Mononuclear cell (primary cell): ENCODE results near the gene VENTX. TPM values are rescaled to one million over a fixed set of nuclear protein-coding genes. Genes with fewer than 3 reads are reported as not detected.

ENCODE experiments used
- H3K27me3 ChIP-seq: 2 replicates; pipeline ENCODE4 v1.6.0; 2011; ENCODE audit warnings: low read length, control low read depth; ENCODE audit not compliant: insufficient read depth
- H3K4me1 ChIP-seq: 2 replicates; pipeline ENCODE4 v1.5.1; 2011; ENCODE audit warnings: mild to moderate bottlenecking, low read length, control low read depth; ENCODE audit not compliant: insufficient read depth
- H3K4me3 ChIP-seq: 2 replicates; pipeline ENCODE4 v1.5.1; 2011; ENCODE audit warnings: mild to moderate bottlenecking, low read length, moderate library complexity
- H3K9me3 ChIP-seq: 2 replicates; pipeline ENCODE4 v1.5.1; 2011; ENCODE audit warnings: low read depth, mild to moderate bottlenecking, control low read depth, low read length
- total RNA-seq: library from RNA; depleted of rRNA; stranded (reverse); fragments of >200 nt; gene quantifications from one replicate; pipeline ENCODE4 v1.2.3, GENCODE V29; 2012

Gene VENTX
- total RNA-seq, 1 donor, result 2.0 TPM

DNA sequence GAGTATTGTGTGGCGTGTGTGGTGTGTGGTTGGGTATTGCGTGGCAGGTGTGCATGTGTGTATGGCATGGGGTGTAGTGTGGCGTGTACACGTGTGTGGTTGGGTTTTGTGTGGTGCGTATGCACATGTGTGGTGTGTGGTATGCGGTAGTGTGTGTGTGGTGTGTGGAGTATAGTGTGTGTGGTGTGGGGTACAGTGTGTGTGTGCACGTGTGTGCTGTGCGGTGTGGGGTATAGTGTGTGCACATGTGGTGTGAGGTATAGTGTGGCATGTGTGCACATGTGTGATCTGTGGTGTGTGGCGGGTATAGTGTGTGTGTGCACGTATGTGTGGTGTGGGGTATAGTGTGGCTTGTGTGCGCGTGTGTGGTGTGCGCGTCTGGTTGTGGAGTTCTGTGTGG is 28.5 kb upstream of the VENTX start:
- Histone ChIP-seq H3K4me1 (no peaks in the 10 kb centered on the region), H3K27me3 (no peaks in the 10 kb centered on the region), H3K9me3 (no peaks in the 10 kb centered on the region), H3K4me3 (no peak overlapping the region)

- Histone ChIP-seq H3K9me3 (no peaks in the 10 kb centered on the region), H3K4me1 (no peaks in the 10 kb centered on the region), H3K4me3 (no peak overlapping the region), H3K27me3 (no peaks in the 10 kb centered on the region)
Measured at GRCh38 chr10:133209641-133210040, 28.0 kb upstream of the VENTX start.

GRCh38 chr10:133210398-133211140 is 27.1 kb upstream of the VENTX start:
- Histone ChIP-seq H3K27me3 (no peaks in the 10 kb centered on the region), H3K4me3 (no peak overlapping the region), H3K9me3 (no peaks in the 10 kb centered on the region), H3K4me1 (no peaks in the 10 kb centered on the region)

GRCh38 chr10:133211141-133211830 is 26.4 kb upstream of the VENTX start:
- H3K27me3 ChIP-seq, result no peaks in the 10 kb centered on the region
- no peak overlapping the region for H3K4me3 ChIP-seq
- no peaks in the 10 kb centered on the region for H3K9me3 ChIP-seq
- no peaks in the 10 kb centered on the region for H3K4me1 ChIP-seq

GRCh38 chr10:133211959-133212852 is 25.4 kb upstream of the VENTX start:
- Histone ChIP-seq H3K27me3 (no peaks in the 10 kb centered on the region), H3K4me1 (no peaks in the 10 kb centered on the region), H3K4me3 (no peak overlapping the region), H3K9me3 (no peaks in the 10 kb centered on the region)

DNA sequence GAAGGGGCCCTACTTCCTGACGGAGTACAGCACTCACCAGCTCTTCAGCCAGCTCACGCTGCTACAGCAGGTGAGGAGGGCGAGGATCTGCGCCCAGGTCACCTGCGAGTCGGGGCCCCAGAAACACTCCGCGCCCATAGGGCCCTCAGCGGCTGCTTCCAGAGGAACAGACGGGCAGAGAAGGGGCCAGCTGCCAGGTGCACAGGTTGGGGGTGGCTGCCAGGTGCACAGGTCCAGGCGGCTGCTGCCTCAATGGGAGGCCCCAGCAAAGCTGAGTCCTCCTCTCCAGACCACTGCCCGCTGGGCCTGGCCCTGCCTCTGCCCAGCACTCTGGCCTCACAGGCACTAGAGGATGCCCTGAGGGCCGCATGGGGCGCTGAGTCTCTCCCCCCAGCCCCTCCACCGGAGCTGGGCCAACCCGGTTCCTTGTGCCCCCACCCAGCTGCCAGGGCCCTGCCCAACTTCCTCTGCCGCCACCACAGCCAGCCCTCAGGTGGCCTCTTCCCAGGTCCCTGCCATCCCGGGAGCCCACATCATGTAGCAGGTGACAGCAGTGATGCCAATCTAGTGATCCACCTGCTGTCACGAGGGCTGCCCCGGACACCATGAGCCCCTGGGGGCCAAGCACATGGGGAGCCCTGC is 24.7 kb upstream of the VENTX start:
- Histone ChIP-seq H3K4me1 (no peaks in the 10 kb centered on the region), H3K27me3 (no peaks in the 10 kb centered on the region), H3K4me3 (no peak overlapping the region), H3K9me3 (no peaks in the 10 kb centered on the region)

DNA sequence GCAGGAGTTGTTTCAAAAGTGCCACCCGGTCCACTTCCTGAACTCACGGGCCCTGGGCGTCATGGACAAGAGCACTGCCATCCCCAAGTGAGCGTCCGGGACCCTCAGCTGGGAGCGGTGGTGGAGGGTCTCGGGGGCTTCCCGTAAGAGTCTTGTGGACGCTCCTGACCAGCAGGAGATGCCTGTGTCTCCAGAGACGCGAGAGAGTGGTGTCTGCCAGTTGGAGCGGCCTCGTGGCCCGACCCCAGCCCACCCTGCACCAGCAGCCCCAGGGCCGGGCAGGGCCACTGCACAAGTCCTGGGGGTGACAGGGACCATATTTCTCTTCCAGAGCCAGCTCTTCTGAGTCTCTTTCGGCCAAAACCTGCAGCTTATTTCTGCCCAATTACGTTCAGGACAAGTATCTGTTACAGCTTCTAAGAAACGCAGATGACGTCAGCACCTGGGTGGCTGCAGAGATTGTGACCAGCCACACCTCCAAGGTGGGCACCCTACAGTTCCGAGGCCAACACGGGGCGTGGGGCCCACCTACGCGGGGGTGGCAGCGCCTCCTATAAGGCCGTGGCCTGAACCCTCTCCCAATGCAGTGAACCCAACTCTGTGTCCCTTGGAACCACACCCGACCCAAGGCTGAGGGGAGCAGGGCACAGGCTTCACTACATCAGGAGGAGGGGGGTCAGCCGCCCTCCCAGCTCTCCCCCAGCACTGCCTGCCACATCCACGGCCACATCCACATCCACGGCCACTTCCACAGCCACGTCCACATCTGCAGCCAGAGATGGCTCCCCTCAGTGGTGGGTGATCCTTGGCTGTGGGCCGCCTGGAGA is 23.8 kb upstream of the VENTX start:
- Histone ChIP-seq H3K9me3 (no peaks in the 10 kb centered on the region), H3K27me3 (no peaks in the 10 kb centered on the region), H3K4me3 (no peak overlapping the region), H3K4me1 (no peaks in the 10 kb centered on the region)

GRCh38 chr10:133214468-133215410 is 22.9 kb upstream of the VENTX start:
- Histone ChIP-seq H3K4me1 (no peaks in the 10 kb centered on the region), H3K27me3 (no peaks in the 10 kb centered on the region), H3K4me3 (no peak overlapping the region), H3K9me3 (no peaks in the 10 kb centered on the region)

DNA sequence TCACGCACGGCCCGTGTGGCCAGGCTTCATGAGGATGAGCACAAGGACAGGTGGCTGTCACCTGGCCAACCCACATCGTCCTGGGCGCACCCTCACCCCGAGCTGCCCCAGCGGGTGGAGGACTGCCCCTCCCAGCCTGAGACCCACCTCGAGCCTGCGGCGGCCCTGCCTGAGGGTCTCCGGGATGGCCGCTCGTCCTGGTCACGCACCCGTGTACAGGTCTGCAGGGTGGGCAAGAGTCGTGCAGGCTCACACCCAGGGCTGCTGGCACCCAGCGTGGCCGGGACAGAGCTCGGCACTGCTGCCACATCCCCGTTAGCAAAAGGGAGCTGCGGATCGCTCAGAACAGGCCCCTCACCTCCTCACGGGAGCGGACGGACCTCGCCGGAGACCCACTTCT is 22.1 kb upstream of the VENTX start:
- H3K4me3 ChIP-seq, result no peak overlapping the region
- no peaks in the 10 kb centered on the region for H3K27me3 ChIP-seq
- no peaks in the 10 kb centered on the region for H3K9me3 ChIP-seq
- H3K4me1 ChIP-seq, result no peaks in the 10 kb centered on the region

DNA sequence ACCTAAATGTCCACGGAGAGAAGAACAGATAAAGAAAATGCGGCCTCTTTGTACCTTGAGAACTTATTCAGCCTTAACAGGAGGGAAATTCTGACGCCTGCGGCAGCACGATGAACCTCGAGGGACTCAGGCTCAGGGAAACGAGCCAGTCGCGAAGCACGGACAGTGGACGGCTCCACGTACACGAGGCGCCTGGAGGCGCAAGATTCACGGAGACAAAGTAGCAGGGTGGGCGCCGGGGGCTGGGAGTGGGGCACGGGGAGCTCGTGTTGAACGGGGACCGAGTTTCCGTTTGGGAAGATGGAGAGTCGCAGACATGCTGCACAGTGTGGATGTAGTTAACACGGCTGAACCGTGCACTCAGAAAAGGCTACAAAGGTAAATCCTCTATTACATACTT is 20.9 kb upstream of the VENTX start:
- Histone ChIP-seq H3K4me1 (no peaks in the 10 kb centered on the region), H3K27me3 (no peaks in the 10 kb centered on the region), H3K9me3 (no peaks in the 10 kb centered on the region), H3K4me3 (no peak overlapping the region)

DNA sequence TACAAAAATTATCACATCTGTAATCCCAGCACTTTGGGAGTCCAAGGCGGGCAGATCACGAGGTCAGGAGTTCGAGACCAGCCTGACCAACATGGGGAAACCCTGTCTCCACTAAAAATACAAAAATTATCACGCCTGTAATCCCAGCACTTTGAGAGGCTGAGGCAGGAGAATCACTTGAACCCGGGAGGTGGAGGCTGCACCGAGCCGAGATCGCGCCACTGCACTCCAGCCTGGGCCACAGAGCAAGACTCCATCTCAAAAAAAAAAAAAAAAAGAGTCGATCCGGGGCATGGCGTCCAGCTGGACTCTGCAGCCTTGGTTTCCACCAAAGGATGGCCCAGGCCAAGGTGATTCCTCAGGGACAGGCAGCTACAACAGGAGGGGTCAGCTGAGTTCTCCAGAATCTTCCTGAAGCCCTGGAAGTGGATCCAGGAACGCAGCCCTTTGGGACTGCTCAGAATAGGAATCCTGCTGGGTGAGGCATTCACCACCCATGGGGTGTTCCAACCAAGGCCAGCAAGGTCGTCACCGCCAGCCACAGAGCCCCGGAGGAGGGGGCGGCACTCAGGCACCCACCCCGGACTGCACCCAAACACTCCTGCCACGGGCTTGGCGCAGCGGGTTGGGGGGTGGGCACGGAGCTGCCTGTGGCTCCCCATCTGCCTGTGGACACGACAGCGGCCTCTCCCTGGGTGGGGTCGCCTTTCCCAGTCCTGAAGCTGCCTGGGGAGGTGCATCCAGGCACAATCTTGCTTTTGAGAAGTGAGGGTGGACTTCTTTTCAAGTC is 19.7 kb upstream of the VENTX start:
- Histone ChIP-seq H3K4me3 (no peak overlapping the region), H3K27me3 (no peaks in the 10 kb centered on the region), H3K9me3 (no peaks in the 10 kb centered on the region), H3K4me1 (no peaks in the 10 kb centered on the region)

GRCh38 chr10:133218891-133219290 is 18.8 kb upstream of the VENTX start:
- no peaks in the 10 kb centered on the region for H3K9me3 ChIP-seq
- H3K27me3 ChIP-seq, result no peaks in the 10 kb centered on the region
- H3K4me1 ChIP-seq, result no peaks in the 10 kb centered on the region
- no peak overlapping the region for H3K4me3 ChIP-seq

DNA sequence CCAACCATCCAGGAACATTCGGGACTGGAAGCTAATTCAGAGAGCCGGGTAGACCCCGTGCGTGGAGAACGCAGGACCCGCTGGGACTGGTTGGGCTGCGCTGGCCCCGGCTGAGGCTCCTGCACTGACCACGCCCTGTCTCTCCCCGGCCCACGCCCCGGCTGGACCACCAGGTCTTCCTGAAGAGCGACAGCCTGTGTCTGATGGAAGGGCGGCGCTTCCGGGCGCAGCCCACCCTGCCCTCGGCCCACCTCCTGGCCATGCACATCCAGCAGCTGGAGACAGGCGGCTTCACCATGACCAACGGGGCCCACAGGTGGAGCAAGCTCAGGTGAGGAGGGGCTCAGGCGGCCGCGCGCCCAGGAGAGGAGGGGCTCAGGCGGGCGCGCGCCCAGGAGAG is 17.9 kb upstream of the VENTX start:
- Histone ChIP-seq H3K27me3 (no peaks in the 10 kb centered on the region), H3K4me3 (no peak overlapping the region), H3K4me1 (no peaks in the 10 kb centered on the region), H3K9me3 (no peaks in the 10 kb centered on the region)
